OCI-LY7 (cell line): Measurements from ENCODE around the gene LMO3.

ENCODE experiments used
- EZH2phosphoT487 ChIP-seq: fragments of 200-600 bp; sonication (generic); IDR thresholded peaks from 2 replicates; pipeline ENCODE4 v1.6.1; 2018; ENCODE audit warnings: low read depth, borderline replicate concordance, mild to moderate bottlenecking, mixed run types, antibody characterized with exemption, low read length, moderate library complexity, mixed read lengths
- TF ChIP-seq, protein P1 (sequence below): fragments of 200-600 bp; sonication (generic); conservative IDR thresholded peaks from 2 replicates; pipeline ENCODE4 v1.5.1; 2014; ENCODE audit warnings: mild to moderate bottlenecking, antibody characterized with exemption, low read length, moderate library complexity, mixed read lengths

DNA sequence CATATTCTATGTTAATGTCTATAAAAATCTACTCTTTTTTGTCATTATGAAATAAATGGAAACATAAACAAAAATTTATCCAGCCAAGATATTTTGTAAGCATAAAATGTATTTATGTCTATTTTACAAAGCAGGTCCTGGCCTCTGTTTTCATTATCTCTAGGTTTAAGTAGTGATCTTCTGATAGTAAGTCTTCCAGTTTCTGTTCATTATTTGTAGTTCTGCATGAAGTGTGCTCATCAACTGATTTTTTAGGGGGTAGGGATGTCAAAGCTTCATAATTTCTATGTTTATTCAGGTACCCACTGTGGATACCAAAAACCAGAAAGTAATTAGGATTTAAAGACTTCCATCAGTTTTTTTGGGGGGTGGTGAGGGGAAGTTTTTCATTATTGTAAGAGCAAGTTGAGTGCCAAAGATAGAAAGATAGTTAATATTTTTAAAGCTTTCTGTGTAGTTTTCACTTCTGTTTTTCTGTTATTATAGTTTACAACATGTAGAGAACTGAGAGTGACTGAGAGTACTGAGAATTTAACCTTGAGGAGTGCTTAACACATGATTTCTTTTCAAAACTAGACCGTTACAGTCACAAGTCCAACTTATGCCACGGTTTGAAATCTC lies 30.6 kb upstream of the LMO3 start:
- TF ChIP-seq, protein P1, sequence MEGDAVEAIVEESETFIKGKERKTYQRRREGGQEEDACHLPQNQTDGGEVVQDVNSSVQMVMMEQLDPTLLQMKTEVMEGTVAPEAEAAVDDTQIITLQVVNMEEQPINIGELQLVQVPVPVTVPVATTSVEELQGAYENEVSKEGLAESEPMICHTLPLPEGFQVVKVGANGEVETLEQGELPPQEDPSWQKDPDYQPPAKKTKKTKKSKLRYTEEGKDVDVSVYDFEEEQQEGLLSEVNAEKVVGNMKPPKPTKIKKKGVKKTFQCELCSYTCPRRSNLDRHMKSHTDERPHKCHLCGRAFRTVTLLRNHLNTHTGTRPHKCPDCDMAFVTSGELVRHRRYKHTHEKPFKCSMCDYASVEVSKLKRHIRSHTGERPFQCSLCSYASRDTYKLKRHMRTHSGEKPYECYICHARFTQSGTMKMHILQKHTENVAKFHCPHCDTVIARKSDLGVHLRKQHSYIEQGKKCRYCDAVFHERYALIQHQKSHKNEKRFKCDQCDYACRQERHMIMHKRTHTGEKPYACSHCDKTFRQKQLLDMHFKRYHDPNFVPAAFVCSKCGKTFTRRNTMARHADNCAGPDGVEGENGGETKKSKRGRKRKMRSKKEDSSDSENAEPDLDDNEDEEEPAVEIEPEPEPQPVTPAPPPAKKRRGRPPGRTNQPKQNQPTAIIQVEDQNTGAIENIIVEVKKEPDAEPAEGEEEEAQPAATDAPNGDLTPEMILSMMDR = no peak
- no peak for TF ChIP-seq EZH2phosphoT487
